ENCODE data around the gene TMEM163.

TMEM163 gene

GRCh38 chr2:134721596-134721995 lies 2.8 kb upstream of the TMEM163 start:
- TF ChIP-seq CTCF (conservative IDR thresholded peaks at IDR 0.05), result no peak
- H3K27ac ChIP-seq, result no peak overlapping the region

- TF ChIP-seq CTCF (conservative IDR thresholded peaks at IDR 0.05), result no peak
- peak overlapping the region; percentile 27; the same call in 1 of the 2 replicates for H3K27ac ChIP-seq
These were observed 580 bp downstream of the TMEM163 start for GRCh38 chr2:134718023-134718816.

GRCh38 chr2:134717286-134718022 lies 1.3 kb downstream of the TMEM163 start:
- no peak overlapping the region for H3K27ac ChIP-seq
- no peak for TF ChIP-seq CTCF (conservative IDR thresholded peaks at IDR 0.05)

GRCh38 chr2:134716721-134717243 lies 2.0 kb downstream of the TMEM163 start:
- H3K27ac ChIP-seq, result no peak overlapping the region
- no peak for TF ChIP-seq CTCF (conservative IDR thresholded peaks at IDR 0.05)

GRCh38 chr2:134715932-134716643 lies 2.7 kb downstream of the TMEM163 start:
- H3K27ac ChIP-seq, result no peak overlapping the region
- no peak for TF ChIP-seq CTCF (conservative IDR thresholded peaks at IDR 0.05)

- no peak for TF ChIP-seq CTCF (conservative IDR thresholded peaks at IDR 0.05)
- H3K27ac ChIP-seq, result no peak overlapping the region
These were observed 4.6 kb downstream of the TMEM163 start for GRCh38 chr2:134714228-134714627.

GRCh38 chr2:134713606-134714005 lies 5.2 kb downstream of the TMEM163 start:
- H3K27ac ChIP-seq, result no peak overlapping the region
- no peak for TF ChIP-seq CTCF (conservative IDR thresholded peaks at IDR 0.05)
